Endometrial microvascular endothelial cells (primary cell): ENCODE data around the gene RALGPS1. TPM values are rescaled to one million over a fixed set of nuclear protein-coding genes. Genes with fewer than 3 reads are reported as not detected.

Experiments used
- in situ Hi-C: cut with HindIII; loops from 2 replicates; pipeline ENCODE4 v1.10.0; 2017; ENCODE audit warnings: low sequenced_read_pairs, low pct_unique_long_range_greater_than_20kb; ENCODE audit errors: inconsistent ontology term
- total RNA-seq: library from RNA; depleted of rRNA; stranded (reverse); fragments of >200 nt; gene quantifications from one replicate; pipeline ENCODE4 v1.2.3, GENCODE V29; 2015; ENCODE audit errors: inconsistent ontology term

RALGPS1 gene
- total RNA-seq, 1 donor from 2014 or later = 1.6 TPM

- in situ Hi-C loops = no loop called here
Observed at GRCh38 chr9:126894052-126894603, 20.5 kb upstream of the RALGPS1 start.

- in situ Hi-C loops = no loop called here
Observed at GRCh38 chr9:126902210-126902609, 12.4 kb upstream of the RALGPS1 start.

- in situ Hi-C loops = no loop called here
Observed at GRCh38 chr9:126904586-126904985, 10.0 kb upstream of the RALGPS1 start.

GRCh38 chr9:126906091-126906490 is 8.5 kb upstream of the RALGPS1 start:
- in situ Hi-C loops = no loop called here

- in situ Hi-C loops = no loop called here
Observed at GRCh38 chr9:126907058-126907457, 7.5 kb upstream of the RALGPS1 start.

GRCh38 chr9:126915281-126915816 is 767 bp downstream of the RALGPS1 start:
- in situ Hi-C loops = no loop called here

- in situ Hi-C loops = no loop called here
Observed at GRCh38 chr9:126915846-126916543, 1.4 kb downstream of the RALGPS1 start.

- in situ Hi-C loops = no loop called here
Observed at GRCh38 chr9:126916909-126917308, 2.3 kb downstream of the RALGPS1 start.

GRCh38 chr9:126919193-126919592 is 4.6 kb downstream of the RALGPS1 start:
- in situ Hi-C loops = no loop called here

GRCh38 chr9:126925876-126926275 is 11.3 kb downstream of the RALGPS1 start:
- in situ Hi-C loops = no loop called here

- in situ Hi-C loops = no loop called here
Observed at GRCh38 chr9:126926364-126926763, 11.8 kb downstream of the RALGPS1 start.

- in situ Hi-C loops = no loop called here
Observed at GRCh38 chr9:126927419-126927818, 12.8 kb downstream of the RALGPS1 start.

- in situ Hi-C loops = no loop called here
Observed at GRCh38 chr9:126932871-126933321, 18.3 kb downstream of the RALGPS1 start.

GRCh38 chr9:126933334-126933980 is 18.9 kb downstream of the RALGPS1 start:
- in situ Hi-C loops = no loop called here

GRCh38 chr9:126934441-126934840 is 19.9 kb downstream of the RALGPS1 start:
- in situ Hi-C loops = no loop called here

- in situ Hi-C loops = no loop called here
Observed at GRCh38 chr9:126935630-126936029, 21.0 kb downstream of the RALGPS1 start.

- in situ Hi-C loops = no loop called here
Observed at GRCh38 chr9:126937444-126937843, 22.9 kb downstream of the RALGPS1 start.

GRCh38 chr9:126938327-126938726 is 23.7 kb downstream of the RALGPS1 start:
- in situ Hi-C loops = no loop called here

GRCh38 chr9:126939821-126940221 is 25.2 kb downstream of the RALGPS1 start:
- in situ Hi-C loops = no loop called here

- in situ Hi-C loops = no loop called here
Observed at GRCh38 chr9:126942399-126942798, 27.8 kb downstream of the RALGPS1 start.
